ENCODE results near the gene UTP20. TPM values are rescaled to one million over a fixed set of nuclear protein-coding genes. Genes with fewer than 3 reads are reported as not detected.

UTP20 gene
- total RNA-seq, 1 donor from 2014 or later, result 8.0 TPM

DNA sequence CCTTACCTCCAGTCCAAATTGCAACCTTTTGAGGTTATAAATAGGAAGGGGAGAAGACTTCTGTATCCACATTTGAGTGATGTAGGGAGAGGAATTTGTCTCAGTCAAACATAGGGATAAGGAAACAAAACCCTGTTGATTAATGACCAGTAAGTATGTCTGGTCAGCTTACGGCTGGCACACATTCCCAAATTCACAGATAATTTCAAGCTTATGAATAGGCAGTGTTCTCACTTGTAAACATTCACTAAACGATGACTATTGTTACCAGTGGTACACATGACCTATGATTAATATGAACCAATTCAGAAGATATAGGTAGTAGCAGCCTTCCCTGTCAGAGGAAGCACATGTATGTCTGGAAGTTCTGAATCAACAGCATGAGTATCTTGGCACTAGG, 36.8 kb upstream of the UTP20 start:
- Histone ChIP-seq H3K36me3 (no peaks in the 10 kb centered on the region), H3K4me3 (no peak overlapping the region), H3K9me3 (no peaks in the 10 kb centered on the region), H3K27ac (no peak overlapping the region), H3K4me1 (no peaks in the 10 kb centered on the region), H3K27me3 (no peaks in the 10 kb centered on the region)
- TF ChIP-seq, protein P1, sequence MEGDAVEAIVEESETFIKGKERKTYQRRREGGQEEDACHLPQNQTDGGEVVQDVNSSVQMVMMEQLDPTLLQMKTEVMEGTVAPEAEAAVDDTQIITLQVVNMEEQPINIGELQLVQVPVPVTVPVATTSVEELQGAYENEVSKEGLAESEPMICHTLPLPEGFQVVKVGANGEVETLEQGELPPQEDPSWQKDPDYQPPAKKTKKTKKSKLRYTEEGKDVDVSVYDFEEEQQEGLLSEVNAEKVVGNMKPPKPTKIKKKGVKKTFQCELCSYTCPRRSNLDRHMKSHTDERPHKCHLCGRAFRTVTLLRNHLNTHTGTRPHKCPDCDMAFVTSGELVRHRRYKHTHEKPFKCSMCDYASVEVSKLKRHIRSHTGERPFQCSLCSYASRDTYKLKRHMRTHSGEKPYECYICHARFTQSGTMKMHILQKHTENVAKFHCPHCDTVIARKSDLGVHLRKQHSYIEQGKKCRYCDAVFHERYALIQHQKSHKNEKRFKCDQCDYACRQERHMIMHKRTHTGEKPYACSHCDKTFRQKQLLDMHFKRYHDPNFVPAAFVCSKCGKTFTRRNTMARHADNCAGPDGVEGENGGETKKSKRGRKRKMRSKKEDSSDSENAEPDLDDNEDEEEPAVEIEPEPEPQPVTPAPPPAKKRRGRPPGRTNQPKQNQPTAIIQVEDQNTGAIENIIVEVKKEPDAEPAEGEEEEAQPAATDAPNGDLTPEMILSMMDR (IDR thresholded peaks at IDR 0.05), result no peak
- DNase-seq (ENCODE audit: low spot score in 2 of 2), result no peak
- intact Hi-C loops (cut with DNase I), result no loop called here

- no peaks in the 10 kb centered on the region for H3K27me3 ChIP-seq
- H3K9me3 ChIP-seq, result no peaks in the 10 kb centered on the region
- DNase-seq (ENCODE audit: low spot score in 2 of 2), result no peak
- H3K4me1 ChIP-seq, result no peaks in the 10 kb centered on the region
- no peaks in the 10 kb centered on the region for H3K36me3 ChIP-seq
- TF ChIP-seq, protein P1 (IDR thresholded peaks at IDR 0.05), result no peak
- intact Hi-C loops (cut with DNase I), result no loop called here
- no peak overlapping the region for H3K27ac ChIP-seq
- no peak overlapping the region for H3K4me3 ChIP-seq
These were observed 36.3 kb upstream of the UTP20 start for GRCh38 chr12:101243616-101244015.

DNA sequence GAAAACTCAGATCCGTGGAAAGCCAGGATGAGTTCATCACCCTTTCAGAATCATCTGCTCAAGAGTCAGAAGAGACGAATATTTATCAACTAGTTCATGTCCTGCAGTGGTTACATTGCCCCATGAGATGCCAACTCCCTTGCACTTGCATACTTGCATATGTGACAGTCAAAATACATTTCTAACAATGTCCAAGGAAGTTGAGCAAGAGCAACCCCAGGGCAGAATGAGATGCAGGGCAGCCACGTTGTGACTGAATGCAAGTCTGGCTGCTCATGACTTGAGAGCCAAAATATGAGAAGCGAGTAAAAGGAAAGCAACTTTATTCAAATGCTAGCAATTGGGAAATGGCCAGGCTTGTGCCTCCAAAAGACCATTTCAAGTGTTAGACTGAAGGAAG, 23.6 kb upstream of the UTP20 start:
- Histone ChIP-seq H3K27me3 (no peaks in the 10 kb centered on the region), H3K36me3 (no peaks in the 10 kb centered on the region), H3K27ac (no peak overlapping the region), H3K4me3 (no peak overlapping the region), H3K4me1 (no peaks in the 10 kb centered on the region), H3K9me3 (no peaks in the 10 kb centered on the region)
- TF ChIP-seq, protein P1 (IDR thresholded peaks at IDR 0.05), result no peak
- intact Hi-C loops (cut with DNase I), result no loop called here
- DNase-seq (ENCODE audit: low spot score in 2 of 2), result no peak

DNA sequence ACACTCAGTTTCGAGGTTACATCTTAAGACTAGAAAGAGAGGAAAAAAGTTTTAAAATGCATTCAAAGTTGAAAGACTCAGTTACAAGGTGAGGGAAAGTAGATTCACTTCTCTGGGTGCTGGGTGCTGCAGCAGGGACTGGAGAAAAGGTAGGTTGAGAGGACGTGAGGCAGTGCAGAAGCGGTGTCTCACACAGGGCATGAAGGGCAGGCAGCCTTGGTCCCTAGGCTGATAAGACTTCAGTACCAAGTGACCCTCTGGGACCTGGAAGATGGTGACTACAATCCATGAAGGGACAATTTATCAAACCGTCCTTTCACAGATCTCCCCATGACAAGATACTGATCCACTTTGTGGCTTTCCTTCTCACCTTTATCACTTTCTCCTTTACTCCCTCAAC, 22.5 kb upstream of the UTP20 start:
- H3K27ac ChIP-seq, result no peak overlapping the region
- no peak for DNase-seq (ENCODE audit: low spot score in 2 of 2)
- TF ChIP-seq, protein P1 (IDR thresholded peaks at IDR 0.05), result no peak
- no peaks in the 10 kb centered on the region for H3K27me3 ChIP-seq
- H3K4me1 ChIP-seq, result no peaks in the 10 kb centered on the region
- no peaks in the 10 kb centered on the region for H3K36me3 ChIP-seq
- intact Hi-C loops (cut with DNase I), result no loop called here
- no peak overlapping the region for H3K4me3 ChIP-seq
- no peaks in the 10 kb centered on the region for H3K9me3 ChIP-seq

GRCh38 chr12:101267111-101267510, 12.8 kb upstream of the UTP20 start:
- no peak overlapping the region for H3K4me3 ChIP-seq
- H3K27ac ChIP-seq, result no peak overlapping the region
- intact Hi-C loops (cut with DNase I), result no loop called here
- TF ChIP-seq, protein P1 (IDR thresholded peaks at IDR 0.05), result no peak
- H3K9me3 ChIP-seq, result no peaks in the 10 kb centered on the region
- DNase-seq (ENCODE audit: low spot score in 2 of 2), result no peak
- no peaks in the 10 kb centered on the region for H3K4me1 ChIP-seq
- H3K36me3 ChIP-seq, result no peaks in the 10 kb centered on the region
- no peaks in the 10 kb centered on the region for H3K27me3 ChIP-seq

- intact Hi-C loops (cut with DNase I), result loop anchor here (10.0 kb wide), 1 partner anchor 452 kb away; no protein-coding TSS in a partner anchor
- Histone ChIP-seq H3K27me3 (no peaks in the 10 kb centered on the region), H3K9me3 (no peaks in the 10 kb centered on the region), H3K36me3 (no peaks in the 10 kb centered on the region), H3K27ac (no peak overlapping the region), H3K4me3 (no peak overlapping the region), H3K4me1 (peaks cover 0 to 3% of the 10 kb centered on the region in 2 donors)
- no peak for DNase-seq (ENCODE audit: low spot score in 2 of 2)
- TF ChIP-seq, protein P1 (IDR thresholded peaks at IDR 0.05), result no peak
These were observed 3.5 kb upstream of the UTP20 start for GRCh38 chr12:101276433-101276832.
